Karpas-422 (cell line): Measurements from ENCODE around the gene DSG3. TPM values are rescaled to one million over a fixed set of nuclear protein-coding genes. Genes with fewer than 3 reads are reported as not detected.
A peak's percentile ranks its signal among the peaks of the same experiment; 100 is the strongest.

ENCODE experiments used
- DNase-seq: peaks from one replicate; pipeline ENCODE4 v3.0.0-alpha.2; 2015
- H2AFZ ChIP-seq: fragments of 200-600 bp; sonication (generic); 2 replicates; pipeline ENCODE4 v1.6.1; 2014; ENCODE audit warnings: antibody characterized with exemption, low read length, mixed read lengths
- H3K27ac ChIP-seq: fragments of 200-600 bp; sonication (generic); 2 replicates; pipeline ENCODE4 v1.5.1; 2014; ENCODE audit warnings: mild to moderate bottlenecking, low read length, moderate library complexity
- H3K27me3 ChIP-seq: fragments of 200-600 bp; sonication (generic); 2 replicates; pipeline ENCODE4 v1.6.1; 2014; ENCODE audit warnings: low read length, mixed read lengths
- H3K36me3 ChIP-seq: fragments of 200-600 bp; sonication (generic); 2 replicates; pipeline ENCODE4 v1.6.1; 2014; ENCODE audit warnings: low read length, mixed read lengths; ENCODE audit not compliant: insufficient read depth
- H3K4me1 ChIP-seq: fragments of 200-600 bp; sonication (generic); 2 replicates; pipeline ENCODE4 v1.6.1; 2014; ENCODE audit warnings: mild to moderate bottlenecking, low read length, mixed read lengths
- H3K4me2 ChIP-seq: fragments of 200-600 bp; sonication (generic); 2 replicates; pipeline ENCODE4 v1.6.1; 2014; ENCODE audit warnings: low read length, low read depth, mild to moderate bottlenecking; ENCODE audit not compliant: poor library complexity, severe bottlenecking
- H3K4me3 ChIP-seq: fragments of 200-600 bp; sonication (generic); 2 replicates; pipeline ENCODE4 v1.5.1; 2014; ENCODE audit warnings: mild to moderate bottlenecking, antibody characterized with exemption, low read length, mixed read lengths
- H3K79me2 ChIP-seq: fragments of 200-600 bp; sonication (generic); 2 replicates; pipeline ENCODE4 v1.6.1; 2014; ENCODE audit warnings: mild to moderate bottlenecking, low read length, mixed read lengths
- H3K9ac ChIP-seq: fragments of 200-600 bp; sonication (generic); 2 replicates; pipeline ENCODE4 v1.6.0; 2014; ENCODE audit warnings: low read length
- H3K9me2 ChIP-seq: fragments of 200-600 bp; sonication (generic), shearing (Covaris generic); replicated peaks from 2 replicates; pipeline ENCODE4 v1.6.0; 2014; ENCODE audit warnings: mild to moderate bottlenecking, low read length, moderate library complexity; ENCODE audit not compliant: insufficient read depth
- H3K9me3 ChIP-seq: fragments of 300-700, 200-600 bp; sonication (generic); 2 replicates; pipeline ENCODE4 v1.6.1; 2014; ENCODE audit warnings: low read length, mixed read lengths
- H4K20me1 ChIP-seq: fragments of 200-600 bp; sonication (generic); 2 replicates; pipeline ENCODE4 v1.6.1; 2014; ENCODE audit warnings: mild to moderate bottlenecking, antibody characterized with exemption, low read length, low read depth; ENCODE audit not compliant: insufficient read depth
- total RNA-seq: library from RNA; depleted of rRNA; stranded (reverse); fragments of >200 nt; shearing (Covaris generic); gene quantifications from 2 replicates; pipeline ENCODE4 v1.2.3, GENCODE V29; 2014; ENCODE audit warnings: low replicate concordance; rRNA removed

The DSG3 gene
- not detected in 2 replicates for total RNA-seq

- Histone ChIP-seq H3K9me2 (no peaks in the 10 kb centered on the region), H4K20me1 (no peaks in the 10 kb centered on the region), H3K27me3 (0 out of 2 replicates have a peak, but pooled peaks cover 3% of the 10 kb centered on the region), H3K79me2 (no peaks in the 10 kb centered on the region), H3K27ac (no peak within 1 kb of the TSS), H3K9me3 (no peaks in the 10 kb centered on the region), H2AFZ (peak within 1 kb of the TSS; percentile 80), H3K4me1 (peaks cover 21% of the 10 kb centered on the region), H3K4me2 (no peak within 1 kb of the TSS), H3K36me3 (no peaks in the 10 kb centered on the region), H3K9ac (no peak within 1 kb of the TSS), H3K4me3 (no peak within 1 kb of the TSS)
- no peak for DNase-seq
These were observed at the start of gene DSG3 for GRCh38 chr18:31447530-31448191. Gene DSG3, plus strand, starts transcription at chr18:31447741. Its CDS starts 137 bp downstream, at chr18:31447878.

- Histone ChIP-seq H2AFZ (peak overlapping the region; percentile 81; the same call in 1 of the 2 replicates), H3K36me3 (0 out of 2 replicates have a peak, but pooled peaks cover 5% of the 10 kb centered on the region), H3K4me1 (peaks cover 54% of the 10 kb centered on the region), H3K27ac (peak overlapping the region; percentile 53; the same call in 1 of the 2 replicates), H3K4me2 (peak overlapping the region; percentile 10), H4K20me1 (no peaks in the 10 kb centered on the region), H3K79me2 (no peaks in the 10 kb centered on the region), H3K4me3 (no peak overlapping the region), H3K9me2 (no peaks in the 10 kb centered on the region), H3K9me3 (no peaks in the 10 kb centered on the region), H3K9ac (no peak overlapping the region), H3K27me3 (no peaks in the 10 kb centered on the region)
- DNase-seq = no peak
These were observed 49.4 kb upstream of the DSG3 start for GRCh38 chr18:31398191-31398590.

GRCh38 chr18:31399306-31400032, 48.1 kb upstream of the DSG3 start:
- Histone ChIP-seq H3K9me2 (no peaks in the 10 kb centered on the region), H3K36me3 (no peaks in the 10 kb centered on the region), H3K4me1 (peaks cover 50% of the 10 kb centered on the region), H3K4me3 (no peak overlapping the region), H3K9me3 (no peaks in the 10 kb centered on the region), H3K4me2 (no peak overlapping the region), H3K79me2 (no peaks in the 10 kb centered on the region), H4K20me1 (no peaks in the 10 kb centered on the region), H3K27me3 (no peaks in the 10 kb centered on the region), H2AFZ (peak overlapping the region; percentile 73), H3K27ac (peak overlapping the region; percentile 52), H3K9ac (no peak overlapping the region)
- DNase-seq = no peak

- Histone ChIP-seq H3K4me2 (no peak overlapping the region), H3K27me3 (no peaks in the 10 kb centered on the region), H4K20me1 (no peaks in the 10 kb centered on the region), H3K9ac (no peak overlapping the region), H3K79me2 (no peaks in the 10 kb centered on the region), H2AFZ (no peak overlapping the region), H3K9me3 (no peaks in the 10 kb centered on the region), H3K4me3 (no peak overlapping the region), H3K4me1 (peaks cover 40% of the 10 kb centered on the region), H3K9me2 (no peaks in the 10 kb centered on the region), H3K27ac (no peak overlapping the region), H3K36me3 (no peaks in the 10 kb centered on the region)
- no peak for DNase-seq
These were observed 46.1 kb upstream of the DSG3 start for GRCh38 chr18:31401156-31402025.

GRCh38 chr18:31402026-31402373, 45.5 kb upstream of the DSG3 start:
- no peaks in the 10 kb centered on the region for H3K36me3 ChIP-seq
- peak overlapping the region; percentile 23; the same call in 1 of the 2 replicates for H3K27ac ChIP-seq
- no peaks in the 10 kb centered on the region for H3K9me3 ChIP-seq
- H3K4me1 ChIP-seq = peaks cover 34% of the 10 kb centered on the region
- no peaks in the 10 kb centered on the region for H3K79me2 ChIP-seq
- H3K4me2 ChIP-seq = no peak overlapping the region
- no peak overlapping the region for H2AFZ ChIP-seq
- H3K4me3 ChIP-seq = no peak overlapping the region
- no peak for DNase-seq
- H3K27me3 ChIP-seq = no peaks in the 10 kb centered on the region
- no peak overlapping the region for H3K9ac ChIP-seq
- H4K20me1 ChIP-seq = no peaks in the 10 kb centered on the region
- no peaks in the 10 kb centered on the region for H3K9me2 ChIP-seq

- Histone ChIP-seq H3K4me1 (peaks cover 23% of the 10 kb centered on the region), H3K9me3 (no peaks in the 10 kb centered on the region), H3K9ac (no peak overlapping the region), H3K27ac (no peak overlapping the region), H4K20me1 (no peaks in the 10 kb centered on the region), H2AFZ (no peak overlapping the region), H3K9me2 (no peaks in the 10 kb centered on the region), H3K27me3 (no peaks in the 10 kb centered on the region), H3K4me3 (no peak overlapping the region), H3K4me2 (no peak overlapping the region), H3K79me2 (no peaks in the 10 kb centered on the region), H3K36me3 (no peaks in the 10 kb centered on the region)
- no peak for DNase-seq
These were observed 44.1 kb upstream of the DSG3 start for GRCh38 chr18:31403409-31403808.

GRCh38 chr18:31407649-31408048, 39.9 kb upstream of the DSG3 start:
- Histone ChIP-seq H3K27ac (no peak overlapping the region), H2AFZ (0 out of 2 replicates have a peak overlapping the region, but pooled peaks have one; percentile 55), H3K79me2 (no peaks in the 10 kb centered on the region), H3K9me2 (no peaks in the 10 kb centered on the region), H3K4me3 (no peak overlapping the region), H3K4me2 (no peak overlapping the region), H3K9me3 (no peaks in the 10 kb centered on the region), H4K20me1 (no peaks in the 10 kb centered on the region), H3K4me1 (peaks cover 6% of the 10 kb centered on the region; the same call in 1 of the 2 replicates), H3K27me3 (no peaks in the 10 kb centered on the region), H3K36me3 (peaks cover 21% of the 10 kb centered on the region), H3K9ac (no peak overlapping the region)
- no peak for DNase-seq
